Measurements from ENCODE around the gene BRD1.
"Not testable (repeated sequence)": the region's sequence is repeated elsewhere in the genome, so short reads cannot be mapped to it uniquely, and the experiment has no call there.

The BRD1 gene

DNA sequence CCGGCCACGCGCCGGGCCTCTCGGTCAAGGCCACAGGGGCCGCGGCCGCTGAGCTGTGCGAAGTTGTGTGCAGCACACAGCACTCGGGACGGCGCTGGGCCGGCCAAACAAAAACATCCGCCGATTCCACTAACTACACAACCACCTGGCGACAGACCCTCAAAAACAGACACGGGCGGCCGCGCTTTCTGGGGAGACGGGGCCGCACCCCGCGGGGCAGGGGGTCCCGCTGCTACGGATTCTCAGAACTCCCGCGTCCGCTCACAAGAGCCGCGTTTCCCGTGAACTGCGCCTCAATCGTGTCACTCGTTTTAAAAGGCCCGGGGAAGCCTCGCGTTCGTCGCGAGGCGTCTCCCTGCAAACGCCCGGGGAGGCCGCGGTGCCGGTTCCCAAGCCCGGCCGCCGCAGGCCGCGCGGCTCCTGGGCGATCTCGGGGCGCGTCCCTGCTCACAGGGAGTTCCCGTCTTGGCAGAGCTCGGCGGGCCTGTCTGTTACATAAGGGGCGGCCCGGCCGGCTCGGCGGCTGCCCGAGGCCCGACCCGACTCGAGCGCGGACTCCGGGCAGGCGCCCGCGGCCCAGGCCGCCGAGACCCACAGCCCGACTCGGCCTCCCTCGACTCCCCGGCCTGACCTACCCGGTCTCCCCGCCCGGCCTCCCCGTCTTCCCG lies 936 bp downstream of the BRD1 start:
- DNase-seq (ENCODE audit: low read depth): peak; percentile 12

DNA sequence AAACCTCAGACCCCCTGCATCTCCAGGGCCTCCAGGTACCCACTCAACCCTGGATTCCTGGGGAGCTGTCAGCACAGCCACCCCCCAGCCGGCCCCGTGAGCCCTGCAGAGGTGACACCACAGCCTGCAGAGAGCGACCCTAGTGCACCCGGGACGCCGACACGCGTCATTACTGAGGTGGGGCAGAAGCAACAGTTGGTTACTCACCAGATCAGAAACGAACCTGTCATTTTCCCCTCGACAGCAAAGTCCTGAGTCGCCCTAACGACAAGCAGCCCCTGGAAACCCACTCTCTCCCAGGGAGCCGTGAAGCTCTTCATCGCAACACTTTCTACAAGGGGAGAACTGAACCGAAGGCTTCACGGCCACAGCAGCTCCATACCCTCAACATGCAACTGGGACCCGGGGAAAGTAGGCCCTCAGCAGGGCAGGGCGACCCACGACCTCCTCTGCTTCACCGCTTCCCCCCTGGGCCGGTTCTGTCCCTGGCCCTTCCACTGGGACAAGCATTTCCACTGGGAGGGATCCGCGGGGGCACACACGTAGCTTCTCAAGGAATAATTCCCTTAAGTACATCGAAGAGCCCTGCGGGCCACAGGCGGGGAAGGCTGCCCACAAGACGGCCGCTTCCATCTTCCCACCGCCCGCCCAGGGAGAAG lies 1.6 kb downstream of the BRD1 start:
- DNase-seq (ENCODE audit: low read depth): peak; percentile 34

DNA sequence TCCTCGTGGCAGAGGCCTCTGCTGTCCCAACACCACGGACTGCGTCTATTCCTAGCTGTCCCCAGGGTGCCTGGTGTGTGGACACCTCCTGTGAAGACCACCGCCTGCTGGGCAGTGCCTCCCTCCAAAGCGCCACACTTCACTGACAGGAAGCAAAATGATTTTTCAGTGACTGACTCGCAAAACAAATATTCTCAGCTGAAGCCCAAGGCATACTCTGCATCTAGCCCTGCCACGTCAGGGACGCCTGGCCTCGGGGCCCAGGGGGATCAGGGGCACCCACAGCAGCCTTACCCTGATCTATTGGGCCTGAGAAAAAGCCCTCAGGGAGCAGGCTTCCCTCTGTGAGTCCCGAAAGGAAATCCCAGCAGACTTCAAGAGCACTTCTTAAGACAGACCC lies 2.2 kb downstream of the BRD1 start:
- no peak for DNase-seq (ENCODE audit: low read depth)

DNA sequence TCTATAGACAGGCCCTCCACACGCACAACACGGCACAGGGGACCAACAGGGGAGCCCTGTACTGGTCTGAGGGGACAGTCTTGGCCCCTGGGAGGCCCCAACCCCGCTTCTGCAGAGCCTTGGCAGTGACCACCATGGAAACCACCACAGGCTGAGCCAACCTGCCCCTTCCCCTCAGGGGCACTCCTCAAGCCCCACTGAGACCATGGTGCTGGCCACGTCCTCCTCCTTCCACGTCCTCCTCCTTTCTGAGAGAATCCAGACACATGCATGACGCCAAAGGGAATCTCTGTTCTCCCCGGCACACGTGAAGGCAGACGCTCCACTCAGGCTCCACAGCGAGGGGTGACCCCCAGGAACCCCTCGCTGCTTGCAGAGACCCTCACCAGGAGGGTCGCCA lies 2.7 kb downstream of the BRD1 start:
- no peak for DNase-seq (ENCODE audit: low read depth)

DNA sequence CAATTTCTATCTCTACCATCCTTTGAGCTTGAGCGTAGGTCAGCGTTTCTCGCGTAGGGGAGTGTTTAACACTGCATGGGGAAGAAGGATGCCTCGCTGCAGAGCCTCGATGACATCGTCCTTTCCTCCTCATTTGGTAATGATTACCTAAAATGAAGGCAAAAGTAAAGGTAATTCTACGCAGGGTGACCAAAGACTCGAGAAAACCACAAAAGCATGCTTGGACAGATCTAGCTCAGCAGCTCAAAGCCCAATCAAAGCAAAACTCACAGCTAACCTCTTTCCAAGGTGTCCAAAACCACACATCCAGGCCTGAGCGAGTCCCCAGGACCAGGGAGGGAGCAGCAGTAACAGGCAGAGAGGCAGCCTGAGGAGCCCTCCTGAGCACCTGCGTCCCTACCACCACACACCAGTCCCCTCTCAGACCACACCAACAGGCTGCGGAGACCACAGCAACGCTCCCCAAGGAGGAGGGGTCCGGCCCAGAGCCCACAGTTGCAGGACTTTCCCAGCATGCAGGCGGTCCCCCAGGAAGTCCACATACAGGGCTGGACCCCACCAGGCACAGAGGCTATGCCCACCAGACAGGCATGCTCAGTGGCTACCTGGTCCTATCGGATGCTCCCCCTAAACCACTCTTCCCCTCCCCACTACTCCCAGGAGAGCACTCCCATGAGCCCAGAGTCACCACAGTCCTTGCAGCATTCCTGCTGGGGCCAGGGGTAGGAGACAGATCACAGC lies 3.3 kb downstream of the BRD1 start:
- no peak for DNase-seq (ENCODE audit: low read depth)

DNA sequence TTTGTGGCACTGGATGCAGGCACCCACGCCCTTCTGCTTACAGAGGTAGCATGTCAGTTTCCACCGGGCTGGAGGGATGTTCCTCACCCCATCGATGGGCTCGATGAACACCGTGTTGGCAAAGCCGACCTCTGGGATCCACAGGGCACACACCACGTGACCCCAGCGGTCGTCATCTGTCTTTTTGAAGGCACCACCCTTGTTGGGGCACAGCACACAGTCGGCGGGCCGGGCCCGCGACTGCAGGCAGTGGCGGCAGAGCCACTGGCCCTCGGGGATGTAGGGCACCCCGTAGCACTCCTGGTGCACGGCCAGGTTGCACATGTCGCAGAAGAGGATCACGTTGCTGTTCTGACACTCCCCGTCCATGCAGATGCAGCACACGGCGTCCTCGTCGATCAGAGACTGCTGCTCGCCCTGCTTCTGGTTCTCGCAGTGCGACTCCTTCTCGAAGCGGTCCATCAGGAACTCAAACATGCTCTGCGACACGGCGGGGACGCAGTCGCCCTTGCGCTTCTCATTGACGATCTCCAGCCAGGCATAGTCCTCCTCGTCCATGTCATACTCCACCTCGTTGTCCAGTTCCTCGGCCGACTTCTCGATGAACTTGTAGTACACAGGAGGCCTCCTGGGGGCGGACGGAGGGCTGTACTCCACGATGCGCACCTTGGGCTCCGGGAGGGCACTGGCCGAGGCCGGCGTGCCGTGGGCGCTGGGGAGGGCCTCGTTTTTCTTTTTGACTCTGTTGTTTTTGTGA lies 4.2 kb downstream of the BRD1 start:
- no peak for DNase-seq (ENCODE audit: low read depth)

DNA sequence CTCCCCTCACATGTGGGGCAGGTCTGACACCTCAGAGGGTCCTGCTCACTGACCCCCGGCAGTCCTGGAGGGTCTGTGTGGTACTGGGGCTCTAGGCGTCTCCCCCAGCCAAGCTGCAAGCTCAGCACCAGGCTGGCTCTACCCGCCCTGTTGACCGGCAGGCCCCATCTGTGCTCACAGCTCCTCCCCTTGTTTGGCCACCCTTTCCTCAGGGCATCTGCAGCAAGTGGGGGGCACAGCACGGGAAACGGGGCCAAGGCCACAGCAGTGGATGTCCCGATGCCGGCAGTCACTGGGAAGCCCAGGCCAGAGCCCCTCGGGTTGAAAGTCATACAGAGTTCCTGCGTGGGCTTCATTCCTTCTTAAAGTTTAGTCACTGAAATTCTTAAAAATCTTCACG lies 5.9 kb downstream of the BRD1 start:
- not testable (repeated sequence) for DNase-seq (ENCODE audit: low read depth)

DNA sequence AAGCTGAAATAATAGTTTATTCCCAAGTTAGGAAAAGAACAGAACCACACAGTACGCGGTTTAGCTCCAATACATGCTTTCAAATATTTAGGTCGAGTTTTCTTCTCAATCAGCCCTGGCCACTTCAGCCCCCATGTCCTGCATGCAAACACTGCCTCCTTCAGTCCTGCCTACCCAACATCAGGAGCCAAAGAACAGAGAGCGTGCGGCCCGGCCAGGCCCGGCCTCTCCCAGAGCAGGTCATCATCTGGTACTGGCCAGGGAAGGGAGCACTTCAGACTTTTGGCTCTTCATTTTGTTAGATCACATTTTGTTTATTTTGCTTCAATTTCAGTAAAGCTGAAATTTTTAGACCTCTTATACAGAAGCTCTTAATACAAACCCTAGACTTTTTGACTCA lies 6.7 kb downstream of the BRD1 start:
- DNase-seq (ENCODE audit: low read depth): no peak

DNA sequence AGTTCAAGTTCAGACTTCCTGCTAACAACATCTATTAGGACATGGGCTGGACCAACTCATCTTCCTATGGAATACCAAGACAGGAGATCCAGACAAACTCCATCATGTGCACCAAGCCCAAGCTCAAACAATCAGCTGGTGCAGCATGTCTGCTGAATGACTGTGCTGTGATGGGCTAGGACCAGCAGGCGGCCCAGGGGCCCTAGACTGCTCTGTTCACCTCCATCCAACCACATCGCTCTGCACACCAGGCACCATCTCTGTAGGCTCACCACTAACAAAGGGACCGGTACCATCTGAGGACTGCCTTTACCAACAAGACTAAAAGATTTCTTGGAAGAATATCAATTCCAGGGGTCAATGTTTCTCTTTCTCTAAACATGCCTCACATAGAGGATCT lies 10.3 kb downstream of the BRD1 start:
- DNase-seq (ENCODE audit: low read depth): no peak

DNA sequence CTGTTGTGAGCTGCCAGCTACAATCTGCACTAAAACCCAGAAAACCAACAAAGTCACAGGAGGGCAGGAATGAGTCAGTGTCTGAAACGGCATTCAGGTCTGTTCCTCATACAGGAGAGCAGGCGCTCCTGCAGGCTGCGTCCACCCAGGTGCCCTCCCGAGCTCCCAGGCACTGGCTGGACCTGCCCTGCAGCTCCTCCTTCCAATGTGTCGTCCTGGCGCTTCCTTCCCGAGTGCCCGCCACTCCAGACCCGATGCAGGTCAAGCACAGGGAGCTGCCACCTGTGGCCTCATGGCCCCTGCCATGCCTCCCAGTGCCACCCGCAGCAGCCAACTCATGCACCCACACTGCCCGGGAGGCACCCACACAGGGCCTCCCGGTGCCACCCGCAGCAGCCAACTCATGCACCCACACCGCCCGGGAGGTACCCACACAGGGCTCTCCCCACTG lies 12.0 kb downstream of the BRD1 start:
- DNase-seq (ENCODE audit: low read depth): no peak

DNA sequence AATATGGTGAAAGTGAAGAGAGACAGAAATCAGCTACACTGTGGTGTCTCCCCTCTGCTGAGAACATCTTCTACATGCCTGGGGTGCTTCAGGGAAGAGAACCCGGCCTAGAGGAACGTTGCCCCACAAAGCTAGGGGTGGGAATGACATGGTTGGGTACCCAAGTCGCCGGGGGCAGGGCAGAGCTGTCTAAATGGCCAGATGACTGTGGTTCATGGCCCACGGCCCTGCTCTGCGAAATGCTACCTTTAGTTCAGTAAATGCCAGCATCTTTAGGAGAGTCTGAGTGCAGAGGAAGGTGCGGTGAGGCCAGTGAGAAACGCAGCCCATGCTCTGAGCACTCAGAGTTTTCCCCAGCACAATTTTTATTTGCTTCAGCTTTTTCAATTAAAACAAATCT lies 12.8 kb downstream of the BRD1 start:
- DNase-seq (ENCODE audit: low read depth): no peak

DNA sequence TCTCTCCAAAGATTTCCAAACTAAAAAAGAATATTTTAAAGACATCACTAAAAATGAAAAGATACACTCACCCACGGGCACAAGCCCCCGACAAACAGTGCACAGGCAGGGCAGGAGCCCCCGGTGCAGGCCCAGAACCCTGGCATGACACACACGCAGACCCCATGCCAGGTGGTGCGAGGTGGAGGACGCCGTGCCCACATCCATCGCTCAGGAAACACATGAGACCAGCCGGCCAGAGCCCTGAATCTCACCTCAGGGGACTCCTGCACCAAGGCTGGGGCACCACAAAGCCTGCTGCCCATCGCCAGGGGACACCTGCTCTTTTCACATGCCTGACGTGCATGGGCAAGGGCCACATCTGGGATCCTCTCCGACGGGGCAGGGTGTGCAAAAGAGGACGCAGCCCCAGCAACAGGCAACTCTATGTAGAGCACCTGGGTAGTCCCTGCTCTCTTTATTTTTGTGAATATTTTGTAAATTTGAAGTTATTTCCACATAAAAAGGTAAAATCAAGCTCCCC lies 13.4 kb downstream of the BRD1 start:
- DNase-seq (ENCODE audit: low read depth): no peak

DNA sequence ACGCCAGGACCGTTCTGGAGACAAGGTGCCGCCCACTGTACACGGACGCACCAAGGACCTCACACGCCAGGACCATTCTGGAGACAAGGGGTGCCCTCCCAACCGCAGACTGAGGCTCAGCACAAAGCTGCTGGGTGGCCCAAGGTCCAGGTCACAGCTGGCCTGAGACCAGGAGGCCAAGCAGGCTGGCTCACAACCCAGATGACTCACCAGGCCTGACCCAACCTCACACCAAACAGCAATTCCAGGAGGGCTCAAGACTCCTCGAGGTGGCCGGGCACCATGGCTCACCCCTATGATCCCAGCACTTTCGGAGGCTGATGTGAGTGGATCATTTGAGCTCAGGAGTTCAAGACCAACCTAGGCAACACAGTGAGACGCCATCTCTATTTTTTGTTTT lies 14.8 kb downstream of the BRD1 start:
- no peak for DNase-seq (ENCODE audit: low read depth)

DNA sequence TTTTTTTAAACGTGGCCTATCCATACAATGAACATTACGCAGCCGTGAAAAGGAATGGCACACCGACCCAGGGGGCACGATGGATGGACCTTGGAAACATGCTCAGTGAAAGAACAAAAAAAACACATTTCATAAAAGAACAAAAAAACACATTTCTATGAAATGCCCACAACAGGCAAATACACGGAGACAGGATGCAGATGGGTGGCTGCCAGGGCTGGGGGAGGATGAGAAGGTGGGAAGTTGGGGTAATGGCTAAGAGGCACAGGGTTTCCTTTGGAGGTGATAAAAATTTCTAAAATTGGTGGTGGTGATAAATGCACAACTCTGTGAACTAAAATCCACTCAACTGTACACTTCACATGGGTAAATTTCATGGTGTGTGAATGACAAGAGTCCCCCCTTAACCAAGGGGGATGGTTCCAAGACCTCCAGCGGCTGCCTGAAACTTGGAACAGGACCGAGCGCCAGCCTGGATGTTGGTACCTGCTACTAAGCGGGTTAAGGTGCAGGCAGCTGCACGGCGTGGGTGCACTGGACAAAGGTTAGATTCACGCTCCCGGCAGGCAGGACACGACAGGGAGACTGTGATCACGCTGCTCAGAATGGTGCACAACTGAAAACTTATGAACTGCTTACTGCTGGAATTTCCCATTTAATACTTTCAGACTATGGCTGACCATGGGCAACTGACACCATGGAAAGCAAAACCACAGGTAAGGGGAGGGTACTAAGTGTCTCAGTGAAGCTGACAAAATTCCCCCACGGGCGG lies 16.5 kb downstream of the BRD1 start:
- DNase-seq (ENCODE audit: low read depth): no peak

DNA sequence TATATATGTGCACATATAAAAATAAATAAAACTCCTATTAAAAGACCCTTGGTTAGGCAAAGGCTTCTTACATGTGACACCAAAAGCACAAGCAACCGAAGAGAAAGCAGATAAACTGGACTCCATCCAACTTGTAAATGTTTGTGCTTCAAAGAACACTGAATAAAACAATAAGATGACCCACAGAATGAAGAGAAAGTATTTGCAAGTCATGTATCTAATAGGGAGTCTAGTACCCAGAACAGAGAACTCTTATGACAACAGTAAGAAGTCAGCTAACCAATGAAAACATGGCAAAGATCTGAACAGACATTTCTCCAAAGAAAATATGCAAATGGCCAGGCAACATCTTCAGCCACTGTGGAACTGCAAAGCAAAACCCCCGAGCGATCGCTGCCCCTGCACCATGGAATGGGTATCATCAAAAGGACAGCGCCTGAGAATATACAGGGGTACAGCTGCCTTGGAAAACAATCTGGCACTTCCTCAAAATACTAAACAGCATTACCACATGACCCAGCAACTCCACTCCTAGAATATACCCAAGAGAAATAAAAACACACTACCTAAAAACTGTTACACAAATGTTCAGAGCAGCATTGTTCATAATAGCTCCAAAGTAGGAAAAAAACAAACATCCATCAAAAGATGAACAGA lies 17.2 kb downstream of the BRD1 start:
- no peak for DNase-seq (ENCODE audit: low read depth)

DNA sequence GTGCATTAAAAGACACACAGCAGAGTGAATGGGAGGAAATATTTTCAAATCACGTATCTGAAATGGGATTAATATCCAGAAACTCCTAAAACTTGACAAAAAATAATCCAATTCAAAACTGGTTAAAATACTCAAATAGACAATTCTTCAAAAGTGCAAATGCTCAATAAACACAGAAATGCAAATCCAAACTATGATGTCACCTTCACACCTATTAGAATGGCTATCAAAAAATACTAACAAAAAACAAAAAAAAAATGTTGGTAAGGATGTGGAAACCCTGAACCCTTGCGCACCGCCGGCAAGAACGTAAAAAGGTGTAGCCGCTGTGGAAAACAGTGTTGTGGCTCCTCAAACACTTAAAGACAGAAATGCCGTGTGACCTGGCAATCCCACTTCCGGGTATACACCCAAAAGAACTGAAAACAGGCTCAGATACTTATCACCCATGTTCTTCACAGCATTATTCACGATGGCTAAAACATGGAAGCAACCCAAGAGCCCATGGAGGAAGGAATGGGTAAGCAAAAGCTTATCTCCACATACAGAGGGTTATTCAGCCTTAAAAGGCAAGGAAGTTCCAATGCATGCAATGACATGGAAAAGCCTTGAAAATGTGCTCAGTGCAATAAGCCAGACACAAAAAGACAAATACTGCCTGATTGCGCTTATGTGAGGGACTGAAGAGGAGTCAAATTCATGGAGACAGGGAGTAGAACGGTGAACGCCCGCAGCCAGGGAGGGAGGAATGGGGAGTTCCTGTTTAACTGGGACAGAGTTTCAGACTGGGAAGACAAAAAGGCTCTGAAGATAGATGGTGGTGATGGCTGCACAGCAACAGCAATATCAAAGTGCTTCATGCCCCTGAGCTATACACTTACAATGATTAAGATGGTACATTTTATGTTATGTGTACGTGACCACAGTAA lies 19.6 kb downstream of the BRD1 start:
- DNase-seq (ENCODE audit: low read depth): no peak

DNA sequence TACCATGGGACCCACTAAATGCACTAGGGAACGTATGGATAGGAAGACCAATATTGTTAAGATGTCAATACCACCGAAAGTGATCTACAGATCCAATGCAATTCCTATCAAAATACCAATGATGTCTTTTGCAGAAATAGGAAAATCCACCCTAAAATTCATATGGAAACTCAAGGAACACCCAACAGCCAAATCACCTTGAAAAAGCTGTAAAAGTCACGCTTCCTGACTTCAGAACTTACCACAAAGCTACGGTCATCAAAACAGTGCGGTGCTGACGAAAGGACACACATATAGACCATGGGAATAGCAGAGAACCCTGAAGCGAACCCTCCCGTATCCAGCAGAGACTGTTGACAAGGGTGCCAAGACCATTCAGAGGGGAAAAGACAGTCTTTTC lies 20.5 kb downstream of the BRD1 start:
- DNase-seq (ENCODE audit: low read depth): no peak

DNA sequence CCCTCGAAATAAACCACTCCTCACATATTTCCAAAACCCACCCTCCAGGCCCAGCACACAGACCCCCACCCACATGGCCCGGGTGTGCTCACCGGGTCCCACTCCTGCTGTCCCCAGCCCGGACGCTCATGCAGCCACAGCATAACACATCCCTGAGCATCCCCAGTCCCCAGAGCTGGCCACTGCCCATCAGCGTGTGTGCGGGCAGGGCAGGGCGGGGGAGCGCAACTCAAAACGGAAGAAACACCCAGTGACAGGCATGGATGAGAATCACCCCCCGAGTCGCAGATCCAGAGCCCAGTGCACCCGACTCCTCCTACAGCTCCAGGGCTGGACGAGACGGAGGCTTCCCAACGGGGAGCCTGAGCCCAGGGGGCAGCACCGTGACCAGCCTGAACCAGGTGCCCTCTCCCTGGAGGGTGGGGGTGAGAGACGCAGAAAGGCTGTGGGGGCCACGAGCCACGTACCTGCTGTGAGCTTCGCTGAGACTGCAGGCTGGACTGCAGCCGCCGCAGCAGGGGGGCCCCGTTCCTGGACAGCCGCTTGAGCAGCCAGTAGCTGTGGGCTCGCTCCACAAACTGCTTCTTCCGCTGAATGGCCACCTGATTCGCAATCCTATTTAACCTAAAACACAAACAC lies 23.8 kb downstream of the BRD1 start:
- no peak for DNase-seq (ENCODE audit: low read depth)

DNA sequence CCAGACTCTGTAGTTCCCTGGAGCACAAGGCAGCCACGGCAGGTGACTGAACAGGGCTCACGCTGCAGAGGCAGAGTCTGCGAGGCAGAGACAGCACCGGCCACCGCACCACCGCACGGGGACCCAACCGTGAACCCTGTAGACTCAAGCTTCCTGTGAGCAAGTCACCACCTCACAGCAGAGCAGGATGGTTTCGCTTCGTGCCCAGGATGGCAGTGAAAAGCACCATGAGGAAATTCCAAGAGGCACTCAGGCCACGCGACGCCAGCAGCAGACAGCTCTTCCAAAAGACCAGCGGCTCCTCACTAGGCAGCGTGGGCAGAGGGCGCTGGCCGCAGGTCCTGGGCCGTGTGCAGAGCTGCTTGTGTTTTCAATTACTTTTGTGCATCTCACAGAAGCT lies 24.5 kb downstream of the BRD1 start:
- DNase-seq (ENCODE audit: low read depth): no peak

Measured in activated T-helper 1 cell treated with Interleukin-2 at 50 U/mL for 16 hours (primary cell).